Peyer's patch (tissue), 4 donors: ENCODE measurements around the gene RASL10B.

Source experiments
- POLR2A ChIP-seq, 2 donors: fragments of 450-650 bp; IDR thresholded peaks; one replicate each; pipeline ENCODE4 v1.5.1; 2017; ENCODE audit warnings: antibody characterized with exemption in 2 of 2, mild to moderate bottlenecking in 2 of 2, moderate library complexity in 2 of 2
- TF ChIP-seq, protein P1 (sequence below), 6 experiments: fragments of 450-650 bp in 4 of 6; fragments of 200-600 bp in 2 of 6; sonication (generic) in 1 of 6; IDR thresholded peaks; one replicate each; pipeline ENCODE4 v1.5.1; 2017 to 2019; ENCODE audit warnings: antibody characterized with exemption in 6 of 6, mild to moderate bottlenecking in 3 of 6, moderate library complexity in 1 of 6

DNA sequence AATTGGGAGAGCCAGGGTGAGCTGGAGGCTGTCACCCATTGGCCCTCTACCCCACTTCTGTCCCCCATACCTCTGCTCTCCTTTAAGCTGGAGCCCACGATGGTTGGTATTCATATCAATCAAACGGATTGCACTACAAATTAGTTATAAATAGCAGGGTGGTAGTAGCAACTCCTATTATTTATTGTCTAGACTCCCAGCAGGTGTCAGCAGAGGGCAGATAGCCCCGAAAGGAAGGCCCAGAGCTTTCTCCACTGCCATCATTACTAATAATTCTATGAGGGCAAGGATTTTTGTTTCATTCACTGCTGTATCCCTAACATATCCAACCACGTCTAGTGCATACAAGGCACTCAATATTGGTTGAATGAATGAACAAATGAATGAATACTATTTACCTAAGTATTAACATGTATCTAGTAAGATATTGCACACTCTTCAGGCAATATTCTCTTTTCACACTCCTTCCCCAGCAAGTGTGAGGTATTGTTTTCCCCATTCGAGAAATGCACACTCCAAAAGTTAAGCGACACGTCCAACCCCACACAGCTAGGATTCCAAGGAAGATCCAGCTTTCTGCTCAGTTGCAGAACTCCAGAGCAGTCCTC is 35.6 kb downstream of the RASL10B start:
- TF ChIP-seq, protein P1, sequence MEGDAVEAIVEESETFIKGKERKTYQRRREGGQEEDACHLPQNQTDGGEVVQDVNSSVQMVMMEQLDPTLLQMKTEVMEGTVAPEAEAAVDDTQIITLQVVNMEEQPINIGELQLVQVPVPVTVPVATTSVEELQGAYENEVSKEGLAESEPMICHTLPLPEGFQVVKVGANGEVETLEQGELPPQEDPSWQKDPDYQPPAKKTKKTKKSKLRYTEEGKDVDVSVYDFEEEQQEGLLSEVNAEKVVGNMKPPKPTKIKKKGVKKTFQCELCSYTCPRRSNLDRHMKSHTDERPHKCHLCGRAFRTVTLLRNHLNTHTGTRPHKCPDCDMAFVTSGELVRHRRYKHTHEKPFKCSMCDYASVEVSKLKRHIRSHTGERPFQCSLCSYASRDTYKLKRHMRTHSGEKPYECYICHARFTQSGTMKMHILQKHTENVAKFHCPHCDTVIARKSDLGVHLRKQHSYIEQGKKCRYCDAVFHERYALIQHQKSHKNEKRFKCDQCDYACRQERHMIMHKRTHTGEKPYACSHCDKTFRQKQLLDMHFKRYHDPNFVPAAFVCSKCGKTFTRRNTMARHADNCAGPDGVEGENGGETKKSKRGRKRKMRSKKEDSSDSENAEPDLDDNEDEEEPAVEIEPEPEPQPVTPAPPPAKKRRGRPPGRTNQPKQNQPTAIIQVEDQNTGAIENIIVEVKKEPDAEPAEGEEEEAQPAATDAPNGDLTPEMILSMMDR (IDR thresholded peaks at IDR 0.05) = peak in 5 of 6 experiments; percentile 18 to 85 (median 78)
- no peak for TF ChIP-seq POLR2A (IDR thresholded peaks at IDR 0.05)
